Measurements from ENCODE around the gene RAI14.

RAI14 gene

DNA sequence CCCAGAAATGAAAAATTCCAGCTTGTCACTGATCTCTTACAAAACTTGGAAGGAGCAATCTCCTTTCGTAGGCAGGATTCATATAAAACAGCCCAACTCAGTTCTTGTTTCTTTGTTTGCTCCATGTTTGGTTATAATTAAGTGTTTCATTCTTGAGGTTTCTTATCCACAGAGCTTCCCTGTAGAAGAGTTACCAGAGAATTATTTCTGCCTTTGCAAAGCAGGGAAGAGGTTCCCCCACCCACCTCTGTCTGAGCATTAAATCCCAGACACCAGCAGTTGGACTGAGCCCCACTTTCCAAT is 34.1 kb upstream of the RAI14 start:
- H3K9ac ChIP-seq (ENCODE audit: low read depth, low read length): no peak overlapping the region
- H3K4me3 ChIP-seq (ENCODE audit: low read depth, low read length): no peak overlapping the region
- H3K9me3 ChIP-seq (ENCODE audit: control insufficient read depth, insufficient read depth, low read length): no peaks in the 10 kb centered on the region
- H3K27me3 ChIP-seq (ENCODE audit: control insufficient read depth, insufficient read depth, low read length): no peaks in the 10 kb centered on the region
- no peaks in the 10 kb centered on the region for H3K36me3 ChIP-seq (ENCODE audit: control insufficient read depth, insufficient read depth, low read length)
- H3K4me1 ChIP-seq (ENCODE audit: control insufficient read depth, insufficient read depth, low read length): no peaks in the 10 kb centered on the region

DNA sequence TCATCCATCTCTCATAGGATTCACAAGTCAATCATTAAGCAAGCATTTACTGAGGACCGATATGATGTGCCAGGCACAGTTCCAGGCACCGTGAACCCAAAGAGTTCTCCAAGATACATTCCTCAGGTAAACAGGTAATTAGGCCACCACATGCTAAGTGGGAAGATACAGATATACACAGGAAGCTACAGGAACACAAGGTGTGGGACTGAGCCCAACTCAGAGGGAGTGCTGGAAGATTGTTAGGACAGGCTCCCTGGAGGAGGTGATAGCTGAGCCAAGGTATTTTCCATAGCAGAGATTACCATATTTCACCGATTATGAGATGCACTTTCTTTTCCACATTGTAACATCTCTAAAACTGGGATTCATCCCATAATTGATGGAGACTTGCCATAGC is 31.4 kb upstream of the RAI14 start:
- H3K36me3 ChIP-seq (ENCODE audit: control insufficient read depth, insufficient read depth, low read length): no peaks in the 10 kb centered on the region
- H3K27me3 ChIP-seq (ENCODE audit: control insufficient read depth, insufficient read depth, low read length): no peaks in the 10 kb centered on the region
- no peaks in the 10 kb centered on the region for H3K4me1 ChIP-seq (ENCODE audit: control insufficient read depth, insufficient read depth, low read length)
- no peaks in the 10 kb centered on the region for H3K9me3 ChIP-seq (ENCODE audit: control insufficient read depth, insufficient read depth, low read length)
- H3K4me3 ChIP-seq (ENCODE audit: low read depth, low read length): no peak overlapping the region
- H3K9ac ChIP-seq (ENCODE audit: low read depth, low read length): no peak overlapping the region

DNA sequence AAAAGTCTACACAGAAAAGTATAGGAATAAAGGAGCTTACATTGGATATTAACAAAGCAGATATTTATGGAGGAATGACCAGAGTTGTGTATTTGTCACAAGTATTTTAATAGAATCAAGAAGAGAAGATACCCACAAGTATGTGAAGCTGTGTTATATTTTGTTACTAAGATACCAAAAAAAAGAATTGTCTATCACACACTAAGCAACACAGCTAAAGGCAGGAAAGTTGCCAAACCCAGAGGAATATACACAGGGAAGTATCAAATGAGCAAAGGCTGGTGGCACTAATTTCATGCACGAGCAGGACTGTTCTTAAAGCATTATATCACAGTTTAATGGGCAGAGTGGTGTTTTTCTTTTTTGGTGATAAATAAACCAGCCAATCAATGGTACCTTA is 30.9 kb upstream of the RAI14 start:
- H3K9me3 ChIP-seq (ENCODE audit: control insufficient read depth, insufficient read depth, low read length): no peaks in the 10 kb centered on the region
- no peak overlapping the region for H3K9ac ChIP-seq (ENCODE audit: low read depth, low read length)
- H3K4me1 ChIP-seq (ENCODE audit: control insufficient read depth, insufficient read depth, low read length): no peaks in the 10 kb centered on the region
- H3K27me3 ChIP-seq (ENCODE audit: control insufficient read depth, insufficient read depth, low read length): no peaks in the 10 kb centered on the region
- no peaks in the 10 kb centered on the region for H3K36me3 ChIP-seq (ENCODE audit: control insufficient read depth, insufficient read depth, low read length)
- H3K4me3 ChIP-seq (ENCODE audit: low read depth, low read length): no peak overlapping the region

DNA sequence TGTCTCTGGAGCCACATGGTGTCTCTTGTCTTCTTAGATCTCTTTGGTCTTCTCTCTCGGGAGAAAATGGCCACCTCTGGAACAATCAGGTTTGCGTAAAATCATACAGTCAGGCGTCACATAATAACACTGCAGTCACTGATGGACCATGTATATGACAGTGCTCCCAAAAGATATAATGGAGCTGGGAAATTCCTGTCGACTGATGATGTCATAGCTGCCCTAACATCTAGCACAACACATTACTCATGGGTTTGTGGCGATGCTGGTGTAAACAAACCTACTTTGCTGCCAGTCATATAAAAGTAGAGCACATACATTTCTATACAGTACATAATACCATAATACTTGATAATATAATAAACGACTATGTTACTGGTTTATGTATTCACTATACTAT is 30.1 kb upstream of the RAI14 start:
- no peaks in the 10 kb centered on the region for H3K36me3 ChIP-seq (ENCODE audit: control insufficient read depth, insufficient read depth, low read length)
- no peak overlapping the region for H3K9ac ChIP-seq (ENCODE audit: low read depth, low read length)
- no peaks in the 10 kb centered on the region for H3K4me1 ChIP-seq (ENCODE audit: control insufficient read depth, insufficient read depth, low read length)
- no peaks in the 10 kb centered on the region for H3K9me3 ChIP-seq (ENCODE audit: control insufficient read depth, insufficient read depth, low read length)
- H3K4me3 ChIP-seq (ENCODE audit: low read depth, low read length): no peak overlapping the region
- no peaks in the 10 kb centered on the region for H3K27me3 ChIP-seq (ENCODE audit: control insufficient read depth, insufficient read depth, low read length)

DNA sequence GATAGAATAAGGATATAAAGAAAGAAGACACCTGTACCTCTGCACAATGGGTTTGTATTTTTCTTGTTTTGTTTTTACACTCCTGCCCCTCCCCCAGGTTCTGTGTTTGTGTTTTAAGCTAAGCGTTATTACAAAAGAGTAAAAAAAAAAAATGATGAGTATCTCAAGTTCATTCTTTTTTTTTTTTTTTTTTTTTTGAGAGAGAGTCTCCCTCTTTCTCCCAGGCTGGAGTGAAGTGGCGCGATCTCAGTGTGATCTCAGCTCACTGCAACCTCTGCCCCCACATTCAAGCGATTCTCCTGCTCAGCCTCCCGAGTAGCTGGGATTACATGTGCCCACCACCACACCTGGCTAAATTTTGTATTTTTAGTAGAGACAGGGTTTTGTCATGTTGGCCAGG is 29.4 kb upstream of the RAI14 start:
- no peaks in the 10 kb centered on the region for H3K9me3 ChIP-seq (ENCODE audit: control insufficient read depth, insufficient read depth, low read length)
- no peaks in the 10 kb centered on the region for H3K36me3 ChIP-seq (ENCODE audit: control insufficient read depth, insufficient read depth, low read length)
- no peak overlapping the region for H3K9ac ChIP-seq (ENCODE audit: low read depth, low read length)
- no peaks in the 10 kb centered on the region for H3K4me1 ChIP-seq (ENCODE audit: control insufficient read depth, insufficient read depth, low read length)
- no peak overlapping the region for H3K4me3 ChIP-seq (ENCODE audit: low read depth, low read length)
- no peaks in the 10 kb centered on the region for H3K27me3 ChIP-seq (ENCODE audit: control insufficient read depth, insufficient read depth, low read length)

DNA sequence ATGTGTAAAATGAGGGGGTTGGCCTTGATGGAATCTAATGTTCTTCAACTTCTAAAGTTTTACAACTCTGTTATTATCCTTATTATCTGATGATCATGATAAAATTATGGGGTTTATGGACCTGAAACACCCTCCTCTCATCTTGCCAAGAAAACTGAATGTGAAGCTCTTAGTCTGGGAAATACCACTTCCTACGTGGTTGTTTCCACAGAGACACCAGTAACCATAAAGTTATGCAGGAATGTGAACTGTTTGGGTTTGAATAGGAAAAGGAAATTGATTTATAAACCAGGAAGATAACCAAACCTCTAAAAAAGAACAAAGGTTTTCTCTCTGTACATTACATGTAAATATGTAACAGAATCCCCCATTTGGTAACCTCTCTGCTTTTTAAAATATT is 28.3 kb upstream of the RAI14 start:
- Histone ChIP-seq H3K4me3 (ENCODE audit: low read depth, low read length) (no peak overlapping the region), H3K9ac (ENCODE audit: low read depth, low read length) (no peak overlapping the region), H3K9me3 (ENCODE audit: control insufficient read depth, insufficient read depth, low read length) (no peaks in the 10 kb centered on the region), H3K4me1 (ENCODE audit: control insufficient read depth, insufficient read depth, low read length) (peaks cover 2% of the 10 kb centered on the region), H3K36me3 (ENCODE audit: control insufficient read depth, insufficient read depth, low read length) (no peaks in the 10 kb centered on the region), H3K27me3 (ENCODE audit: control insufficient read depth, insufficient read depth, low read length) (no peaks in the 10 kb centered on the region)

DNA sequence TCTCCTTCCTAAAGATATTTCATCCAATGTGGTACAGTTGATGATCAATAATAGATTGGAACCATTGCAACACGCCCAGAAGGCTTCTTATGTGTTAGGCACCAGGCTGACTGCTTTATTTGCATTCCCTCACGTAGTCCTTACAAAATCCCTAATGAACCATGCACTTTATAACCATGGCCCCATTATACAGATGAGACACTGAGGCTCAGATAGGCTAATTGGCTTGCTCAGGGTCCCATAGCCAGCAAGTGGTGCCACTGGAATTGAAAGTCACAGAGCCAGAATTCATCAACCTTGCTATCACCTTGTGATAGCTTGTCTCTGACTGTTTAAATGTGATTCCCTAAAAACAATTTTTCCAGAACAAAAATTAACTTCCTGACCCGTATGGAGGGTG is 27.8 kb upstream of the RAI14 start:
- Histone ChIP-seq H3K9ac (ENCODE audit: low read depth, low read length) (no peak overlapping the region), H3K4me1 (ENCODE audit: control insufficient read depth, insufficient read depth, low read length) (peaks cover 6% of the 10 kb centered on the region), H3K36me3 (ENCODE audit: control insufficient read depth, insufficient read depth, low read length) (no peaks in the 10 kb centered on the region), H3K9me3 (ENCODE audit: control insufficient read depth, insufficient read depth, low read length) (no peaks in the 10 kb centered on the region), H3K4me3 (ENCODE audit: low read depth, low read length) (no peak overlapping the region), H3K27me3 (ENCODE audit: control insufficient read depth, insufficient read depth, low read length) (no peaks in the 10 kb centered on the region)

DNA sequence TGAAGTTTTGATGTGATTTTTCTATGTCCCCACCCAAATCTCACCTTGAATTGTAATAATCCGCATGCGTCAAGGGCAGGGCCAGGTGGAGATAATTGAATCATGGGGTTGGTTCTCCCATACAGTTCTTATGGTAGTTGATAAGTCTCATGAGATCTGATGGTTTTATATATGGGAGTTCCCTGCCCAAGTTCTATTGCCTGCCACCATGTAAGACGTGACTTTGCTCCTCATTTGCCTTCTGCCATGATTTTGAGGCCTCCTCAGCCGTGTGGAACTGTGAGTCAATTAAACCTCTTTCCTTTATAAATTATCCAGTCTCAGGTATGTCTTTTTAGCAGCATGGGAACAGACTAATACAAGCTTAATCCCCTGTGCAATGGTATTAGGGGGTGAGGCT is 25.5 kb upstream of the RAI14 start:
- no peaks in the 10 kb centered on the region for H3K36me3 ChIP-seq (ENCODE audit: control insufficient read depth, insufficient read depth, low read length)

DNA sequence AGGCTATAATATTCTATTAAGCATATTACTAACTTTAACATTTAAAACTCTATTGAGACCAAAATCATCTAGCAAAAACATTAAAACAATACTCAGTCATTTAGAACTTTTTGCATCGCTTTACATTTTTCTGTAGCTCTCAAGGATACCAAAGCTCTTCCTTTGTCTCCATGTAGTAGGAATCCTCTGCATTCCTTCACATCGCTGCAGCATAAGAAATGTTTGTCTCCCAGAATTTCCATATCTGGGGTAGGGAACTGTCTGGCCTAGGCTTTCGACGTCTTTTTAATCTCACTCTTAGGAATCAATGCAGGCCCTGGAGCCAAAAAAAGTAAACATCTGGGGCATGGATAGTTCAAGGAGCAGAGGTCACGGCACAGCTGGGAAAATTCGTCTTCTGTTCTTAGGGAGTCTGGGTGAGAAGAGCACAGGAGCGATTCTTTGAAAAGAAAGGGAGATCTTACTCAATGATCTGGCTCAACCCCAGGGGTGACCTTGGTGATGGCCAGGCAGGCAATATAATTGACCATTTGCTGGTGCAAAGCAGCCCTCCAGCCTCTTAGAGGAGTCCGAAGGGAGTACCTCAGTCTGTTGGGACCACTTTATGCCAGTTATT is 23.2 kb upstream of the RAI14 start:
- no peaks in the 10 kb centered on the region for H3K36me3 ChIP-seq (ENCODE audit: control insufficient read depth, insufficient read depth, low read length)
- no peaks in the 10 kb centered on the region for H3K27me3 ChIP-seq (ENCODE audit: control insufficient read depth, insufficient read depth, low read length)
- no peak overlapping the region for H3K4me3 ChIP-seq (ENCODE audit: low read depth, low read length)
- no peak overlapping the region for H3K9ac ChIP-seq (ENCODE audit: low read depth, low read length)
- peaks cover 6% of the 10 kb centered on the region for H3K4me1 ChIP-seq (ENCODE audit: control insufficient read depth, insufficient read depth, low read length)
- H3K9me3 ChIP-seq (ENCODE audit: control insufficient read depth, insufficient read depth, low read length): no peaks in the 10 kb centered on the region

More for the DNA sequence above, 25.5 kb upstream of the RAI14 start:
- Histone ChIP-seq H3K27me3 (ENCODE audit: control insufficient read depth, insufficient read depth, low read length) (no peaks in the 10 kb centered on the region), H3K4me3 (ENCODE audit: low read depth, low read length) (no peak overlapping the region), H3K9ac (ENCODE audit: low read depth, low read length) (no peak overlapping the region), H3K9me3 (ENCODE audit: control insufficient read depth, insufficient read depth, low read length) (no peaks in the 10 kb centered on the region), H3K4me1 (ENCODE audit: control insufficient read depth, insufficient read depth, low read length) (peaks cover 6% of the 10 kb centered on the region)

DNA sequence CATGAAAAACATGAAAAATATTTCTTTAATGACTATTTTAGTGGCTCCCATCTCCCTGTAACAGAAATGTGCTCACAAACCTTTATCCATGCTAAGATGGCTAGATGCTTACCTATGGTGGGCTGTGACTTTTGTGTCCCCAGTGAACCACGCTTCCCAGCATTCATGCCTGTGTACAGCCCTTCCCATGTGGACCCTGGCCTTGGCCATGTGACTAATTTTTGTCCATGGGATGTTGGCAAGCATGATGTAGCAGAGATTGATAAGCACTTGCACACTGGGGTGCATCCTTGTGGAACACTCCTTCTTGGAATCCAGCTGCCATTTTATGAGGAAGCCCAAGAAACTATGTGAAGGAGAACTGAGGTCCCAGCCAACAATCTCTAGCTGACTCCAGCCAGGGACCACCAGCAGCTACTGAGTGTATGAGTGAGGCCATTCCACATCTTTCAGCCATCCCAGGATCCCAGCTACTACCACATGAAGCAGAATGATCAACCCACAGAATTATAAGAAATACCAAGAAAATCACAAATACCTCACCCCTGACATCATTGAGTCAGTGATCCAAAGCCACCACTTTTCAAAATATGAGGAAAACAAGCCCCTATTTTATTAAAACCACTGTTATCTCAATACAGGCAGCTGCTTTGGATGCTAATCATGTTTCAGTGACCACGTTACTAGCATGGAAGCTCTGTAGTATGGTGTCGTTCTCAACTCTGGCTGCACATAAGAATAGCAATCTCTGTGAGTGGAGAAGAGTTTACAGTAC is 16.1 kb upstream of the RAI14 start:
- H3K36me3 ChIP-seq (ENCODE audit: control insufficient read depth, insufficient read depth, low read length): no peaks in the 10 kb centered on the region
- no peaks in the 10 kb centered on the region for H3K27me3 ChIP-seq (ENCODE audit: control insufficient read depth, insufficient read depth, low read length)
- no peak overlapping the region for H3K9ac ChIP-seq (ENCODE audit: low read depth, low read length)
- no peaks in the 10 kb centered on the region for H3K4me1 ChIP-seq (ENCODE audit: control insufficient read depth, insufficient read depth, low read length)
- no peaks in the 10 kb centered on the region for H3K9me3 ChIP-seq (ENCODE audit: control insufficient read depth, insufficient read depth, low read length)
- H3K4me3 ChIP-seq (ENCODE audit: low read depth, low read length): no peak overlapping the region

DNA sequence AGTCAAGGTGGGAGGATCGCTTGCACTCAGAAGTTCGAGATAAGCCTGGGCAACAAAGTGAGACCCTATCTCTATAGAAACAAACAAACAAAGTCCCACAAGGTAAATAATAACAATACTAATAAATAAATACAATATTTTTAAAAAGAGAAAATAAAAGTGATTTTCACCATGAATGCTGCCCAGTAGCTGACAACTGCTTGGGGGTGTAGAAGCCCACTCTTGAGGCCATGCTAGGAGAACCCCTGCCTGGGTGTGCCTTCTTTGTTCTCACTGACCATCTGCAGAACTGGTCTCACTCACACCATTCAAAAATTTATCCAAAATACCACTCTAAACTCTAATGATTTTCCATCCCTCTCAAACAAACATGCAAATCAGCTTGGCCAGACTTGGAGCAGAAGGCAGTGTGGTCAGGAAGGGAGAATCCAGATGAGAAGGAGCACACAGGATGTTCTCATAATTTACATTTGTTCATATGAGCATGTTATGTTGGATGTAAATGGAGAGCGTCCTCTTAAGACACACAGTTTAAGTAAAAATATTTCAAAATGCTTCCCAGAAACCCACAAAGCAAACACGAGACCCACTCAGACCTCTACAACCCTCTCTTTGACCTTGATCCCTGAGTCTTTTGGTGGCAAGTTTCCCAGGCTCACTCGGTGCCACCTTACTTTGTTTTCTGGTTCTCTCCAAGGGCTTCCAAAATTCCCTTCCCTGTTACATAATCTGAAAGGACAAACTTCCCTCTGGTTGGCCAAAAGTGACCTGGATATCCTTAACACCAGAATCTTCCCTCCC is 7.9 kb upstream of the RAI14 start:
- Histone ChIP-seq H3K27me3 (ENCODE audit: control insufficient read depth, insufficient read depth, low read length) (no peaks in the 10 kb centered on the region), H3K9me3 (ENCODE audit: control insufficient read depth, insufficient read depth, low read length) (no peaks in the 10 kb centered on the region), H3K36me3 (ENCODE audit: control insufficient read depth, insufficient read depth, low read length) (no peaks in the 10 kb centered on the region), H3K9ac (ENCODE audit: low read depth, low read length) (no peak overlapping the region), H3K4me3 (ENCODE audit: low read depth, low read length) (no peak overlapping the region), H3K4me1 (ENCODE audit: control insufficient read depth, insufficient read depth, low read length) (no peaks in the 10 kb centered on the region)

DNA sequence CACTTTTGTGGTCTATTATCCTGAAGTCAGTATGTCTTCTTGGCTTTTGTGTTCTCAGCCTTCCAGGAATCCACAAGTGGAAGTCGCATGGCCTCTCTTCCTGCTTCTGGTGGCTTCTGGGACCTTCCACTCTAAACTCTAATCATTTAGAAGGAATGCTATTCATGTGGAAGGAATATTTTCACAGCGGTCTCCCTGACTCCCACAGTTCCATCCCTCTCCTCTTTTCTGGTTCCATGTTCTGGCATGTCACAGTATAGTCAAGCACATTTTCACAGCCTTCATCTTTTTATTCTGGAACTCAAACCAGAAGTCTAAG is 7.3 kb upstream of the RAI14 start:
- Histone ChIP-seq H3K4me3 (ENCODE audit: low read depth, low read length) (no peak overlapping the region), H3K9ac (ENCODE audit: low read depth, low read length) (no peak overlapping the region), H3K27me3 (ENCODE audit: control insufficient read depth, insufficient read depth, low read length) (no peaks in the 10 kb centered on the region), H3K4me1 (ENCODE audit: control insufficient read depth, insufficient read depth, low read length) (peaks cover 2% of the 10 kb centered on the region), H3K36me3 (ENCODE audit: control insufficient read depth, insufficient read depth, low read length) (no peaks in the 10 kb centered on the region), H3K9me3 (ENCODE audit: control insufficient read depth, insufficient read depth, low read length) (no peaks in the 10 kb centered on the region)

Measured in iPS-15b (cell line).